Neural cell (in vitro differentiated cells): ENCODE measurements around the gene NAMPT. TPM values are rescaled to one million over a fixed set of nuclear protein-coding genes. Genes with fewer than 3 reads are reported as not detected.

Source experiments
- H2AFZ ChIP-seq: fragments of 200-600, 300-800 bp; sonication (generic), shearing (Covaris generic); 2 replicates; pipeline ENCODE4 v1.6.0; 2014; ENCODE audit warnings: low read depth, mild to moderate bottlenecking, antibody characterized with exemption, low read length, moderate library complexity
- H3F3A ChIP-seq: fragments of 200-600 bp; shearing (Covaris generic); 2 replicates; pipeline ENCODE4 v1.6.1; 2016; ENCODE audit warnings: mild to moderate bottlenecking, moderate library complexity, mixed read lengths, antibody characterized with exemption, low read length; ENCODE audit not compliant: insufficient read depth, poor library complexity, severe bottlenecking
- H3K27ac ChIP-seq: fragments of 200-600, 300-800 bp; sonication (generic), shearing (Covaris generic); 2 replicates; pipeline ENCODE4 v1.5.1; 2014; ENCODE audit warnings: mild to moderate bottlenecking, low read length, moderate library complexity
- H3K27me3 ChIP-seq: fragments of 300-800, 200-600 bp; sonication (generic), shearing (Covaris generic); 2 replicates; pipeline ENCODE4 v1.6.0; 2014; ENCODE audit warnings: mild to moderate bottlenecking, low read depth, low read length, moderate library complexity; ENCODE audit not compliant: insufficient read depth
- H3K36me3 ChIP-seq: fragments of 300-800, 200-600 bp; sonication (generic), shearing (Covaris generic); 2 replicates; pipeline ENCODE4 v1.5.1; 2014; ENCODE audit warnings: mild to moderate bottlenecking, antibody characterized with exemption, low read length, moderate library complexity; ENCODE audit not compliant: insufficient read depth
- H3K4me2 ChIP-seq: fragments of 300-800, 200-600 bp; sonication (generic), shearing (Covaris generic); 2 replicates; pipeline ENCODE4 v1.6.0; 2014; ENCODE audit warnings: mild to moderate bottlenecking, low read length
- H3K4me3 ChIP-seq: fragments of 300-800, 200-600 bp; sonication (generic), shearing (Covaris generic); 2 replicates; pipeline ENCODE4 v1.5.1; 2014; ENCODE audit warnings: mild to moderate bottlenecking, low read length, moderate library complexity
- H3K79me2 ChIP-seq: fragments of 200-600 bp; shearing (Covaris generic); replicated peaks from 2 replicates; pipeline ENCODE4 v1.6.0; 2014; ENCODE audit warnings: mild to moderate bottlenecking, low read length, moderate library complexity; ENCODE audit not compliant: insufficient read depth
- H3K9ac ChIP-seq: fragments of 300-800, 200-600 bp; sonication (generic), shearing (Covaris generic); 2 replicates; pipeline ENCODE4 v1.6.1; 2016; ENCODE audit warnings: mild to moderate bottlenecking, low read length, mixed read lengths
- H3K9me2 ChIP-seq: fragments of 200-600 bp; shearing (Covaris generic); 2 replicates; pipeline ENCODE4 v1.6.1; 2016; ENCODE audit warnings: mild to moderate bottlenecking, low read length, mixed read lengths; ENCODE audit not compliant: insufficient read depth
- H3K9me3 ChIP-seq: fragments of 200-600, 300-800 bp; sonication (generic), shearing (Covaris generic); 2 replicates; pipeline ENCODE4 v1.6.1; 2016; ENCODE audit warnings: mild to moderate bottlenecking, mixed run types, low read length, moderate library complexity, mixed read lengths
- H4K20me1 ChIP-seq: fragments of 200-600 bp; shearing (Covaris generic); 2 replicates; pipeline ENCODE4 v1.6.1; 2016; ENCODE audit warnings: mild to moderate bottlenecking, mixed run types; ENCODE audit not compliant: insufficient read depth
- CTCF ChIP-seq: fragments of 450-650 bp; IDR thresholded peaks from 2 replicates; pipeline ENCODE4 v1.5.1; 2014; ENCODE audit warnings: antibody characterized with exemption, mild to moderate bottlenecking, moderate library complexity; ENCODE audit not compliant: poor library complexity, severe bottlenecking
- EP300 ChIP-seq: fragments of 450-650 bp; conservative IDR thresholded peaks from 2 replicates; pipeline ENCODE4 v1.6.1; 2014; ENCODE audit warnings: antibody characterized with exemption, mild to moderate bottlenecking, moderate library complexity; ENCODE audit not compliant: poor library complexity, severe bottlenecking
- EZH2 ChIP-seq: fragments of 200-600, 300-800 bp; shearing (Covaris generic), sonication (generic); IDR thresholded peaks from 2 replicates; pipeline ENCODE4 v1.6.1; 2014; ENCODE audit warnings: antibody characterized with exemption, low read length, borderline replicate concordance, mild to moderate bottlenecking; ENCODE audit not compliant: insufficient read depth, poor library complexity, severe bottlenecking
- MXI1 ChIP-seq: fragments of 450-650 bp; conservative IDR thresholded peaks from 2 replicates; pipeline ENCODE4 v1.6.1; 2014; ENCODE audit warnings: antibody characterized with exemption, mild to moderate bottlenecking; ENCODE audit not compliant: poor library complexity, severe bottlenecking
- POLR2AphosphoS5 ChIP-seq: IDR thresholded peaks from 2 replicates; pipeline ENCODE4 v1.6.1; 2012
- RAD21 ChIP-seq: fragments of 450-650 bp; conservative IDR thresholded peaks from 2 replicates; pipeline ENCODE4 v1.6.1; 2014; ENCODE audit warnings: antibody characterized with exemption, mild to moderate bottlenecking, moderate library complexity
- REST ChIP-seq: IDR thresholded peaks from 2 replicates; pipeline ENCODE4 v1.6.1; 2012; ENCODE audit warnings: borderline replicate concordance
- SMC3 ChIP-seq: fragments of 450-650 bp; conservative IDR thresholded peaks from 2 replicates; pipeline ENCODE4 v1.6.1; 2014; ENCODE audit warnings: antibody characterized with exemption, mild to moderate bottlenecking, moderate library complexity; ENCODE audit not compliant: poor library complexity
- TAF1 ChIP-seq: IDR thresholded peaks from 2 replicates; pipeline ENCODE4 v1.6.1; 2012; ENCODE audit warnings: low read depth
- polyA plus RNA-seq: library from polyadenylated mRNA; depleted of rRNA; stranded (reverse); fragments of >200 nt; gene quantifications from 2 replicates; pipeline ENCODE4 v1.2.3, GENCODE V29; 2014

The NAMPT gene
- polyA plus RNA-seq, 1 donor from 2014 or later: 34.0 TPM

- Histone ChIP-seq H3K27ac (no peak overlapping the region), H3K27me3 (no peaks in the 10 kb centered on the region), H3K79me2 (peaks cover under 1% of the 10 kb centered on the region), H3K4me2 (no peak overlapping the region), H3K36me3 (no peaks in the 10 kb centered on the region), H4K20me1 (no peaks in the 10 kb centered on the region), H3K9ac (no peak overlapping the region), H3K9me2 (no peaks in the 10 kb centered on the region), H3K9me3 (no peaks in the 10 kb centered on the region), H3K4me3 (no peak overlapping the region), H2AFZ (no peak overlapping the region), H3F3A (peaks cover 7% of the 10 kb centered on the region)
- TF ChIP-seq EZH2 (no peak), MXI1 (no peak), REST (no peak), EP300 (no peak), TAF1 (no peak), RAD21 (no peak), POLR2AphosphoS5 (no peak), SMC3 (no peak), CTCF (no peak)
These were observed 3.5 kb upstream of the NAMPT start for GRCh38 chr7:106288263-106288662.

GRCh38 chr7:106287786-106288185 is 3.0 kb upstream of the NAMPT start:
- no peaks in the 10 kb centered on the region for H3K9me2 ChIP-seq
- TF ChIP-seq REST (no peak), SMC3 (no peak), MXI1 (no peak)

More at GRCh38 chr7:106287786-106288185, 3.0 kb upstream of the NAMPT start:
- H3K9ac ChIP-seq: no peak overlapping the region
- peaks cover 5% of the 10 kb centered on the region for H3K79me2 ChIP-seq
- H3K4me3 ChIP-seq: no peak overlapping the region
- H3K9me3 ChIP-seq: no peaks in the 10 kb centered on the region
- H3K27ac ChIP-seq: no peak overlapping the region
- no peaks in the 10 kb centered on the region for H3K36me3 ChIP-seq
- peaks cover 7% of the 10 kb centered on the region for H3F3A ChIP-seq
- H3K4me2 ChIP-seq: no peak overlapping the region
- H3K27me3 ChIP-seq: no peaks in the 10 kb centered on the region
- no peaks in the 10 kb centered on the region for H4K20me1 ChIP-seq
- H2AFZ ChIP-seq: no peak overlapping the region
